SKM-1 (cell line): ENCODE measurements around the gene SOBP.

ENCODE experiments used
- DNase-seq: peaks from one replicate; lab custom pipeline; 2025; ENCODE audit not compliant: unreplicated experiment; lab: John Stamatoyannopoulos, UW

The SOBP gene

DNA sequence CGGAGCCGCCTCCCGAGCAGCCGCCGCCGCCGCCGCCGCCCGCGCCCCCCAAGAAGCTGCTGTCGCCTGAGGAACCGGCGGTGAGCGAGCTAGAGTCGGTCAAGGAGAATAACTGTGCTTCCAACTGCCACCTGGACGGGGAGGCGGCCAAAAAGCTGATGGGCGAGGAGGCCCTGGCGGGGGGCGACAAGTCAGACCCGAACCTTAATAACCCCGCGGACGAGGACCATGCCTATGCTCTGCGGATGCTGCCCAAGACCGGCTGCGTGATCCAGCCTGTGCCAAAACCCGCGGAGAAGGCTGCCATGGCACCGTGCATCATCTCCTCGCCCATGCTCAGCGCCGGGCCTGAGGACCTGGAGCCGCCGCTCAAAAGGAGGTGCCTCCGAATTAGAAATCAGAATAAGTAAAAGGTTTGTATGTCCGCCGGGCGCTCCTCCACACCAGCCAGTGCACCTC, 145.2 kb downstream of the SOBP start:
- DNase-seq: no peak

DNA sequence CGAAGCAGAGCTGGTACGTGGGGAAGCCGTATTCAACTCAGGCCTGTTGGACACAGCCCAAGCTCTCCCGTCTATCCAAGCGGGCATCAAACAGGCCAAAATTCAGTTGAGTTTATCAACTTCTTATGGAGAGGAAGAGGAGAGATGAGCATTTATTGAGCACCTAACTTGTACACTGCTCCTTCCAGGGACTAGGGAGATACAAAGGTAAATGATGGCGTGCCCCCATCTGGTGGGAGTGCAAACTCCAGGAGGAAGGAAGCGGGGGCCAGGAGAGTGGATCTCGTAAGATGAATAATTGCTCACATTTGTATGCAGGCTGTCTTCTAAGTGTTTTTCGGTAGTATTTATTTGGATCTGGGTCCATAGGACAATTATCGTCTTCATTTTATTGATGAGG, 146.6 kb downstream of the SOBP start:
- no peak for DNase-seq

DNA sequence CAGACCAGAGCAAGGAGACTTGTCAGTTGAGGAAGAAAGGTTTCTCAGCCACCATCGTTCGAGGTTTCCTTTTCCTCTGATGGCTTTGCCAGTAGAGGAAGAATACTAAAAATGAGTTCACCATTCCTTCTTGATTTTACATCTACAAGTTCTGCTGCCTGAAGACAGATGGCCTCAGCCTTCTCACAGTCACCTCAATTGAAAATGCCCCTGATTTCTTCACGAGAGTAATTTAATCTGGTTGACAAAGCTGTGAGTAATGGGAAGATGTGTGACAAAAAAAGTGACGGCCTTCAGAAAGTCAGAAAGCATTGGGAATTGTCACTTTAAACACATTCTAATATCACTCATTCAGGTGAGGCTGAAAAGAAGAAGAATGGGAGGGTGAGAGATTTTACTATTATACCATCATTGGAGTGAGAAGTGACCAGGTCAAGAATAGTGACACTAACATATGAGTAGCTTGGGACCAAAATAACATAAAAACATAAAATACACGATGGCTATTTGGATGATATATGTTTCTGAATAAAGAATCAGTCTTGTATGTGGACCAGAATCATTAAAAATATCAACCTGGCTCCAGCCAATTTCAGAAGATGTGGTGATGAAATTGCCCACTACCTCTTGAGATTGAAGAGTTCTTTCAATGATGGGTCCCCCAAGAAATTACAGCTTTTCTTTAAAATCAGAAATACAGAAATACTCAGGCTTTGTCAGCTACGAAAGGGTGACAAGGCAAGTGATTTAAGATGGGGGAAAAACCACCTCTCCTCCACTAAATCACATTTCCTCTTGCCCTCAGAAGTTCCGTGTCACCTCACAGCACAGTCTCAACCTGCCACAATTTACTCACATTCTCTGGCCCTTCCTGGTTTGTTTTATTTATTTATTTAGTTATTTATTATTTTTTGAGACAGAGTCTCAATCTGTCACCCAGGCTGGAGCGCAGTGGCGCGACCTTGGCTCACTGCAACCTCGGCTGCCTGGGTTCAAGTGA, 147.7 kb downstream of the SOBP start:
- DNase-seq: no peak

GRCh38 chr6:107638493-107638892, 148.6 kb downstream of the SOBP start:
- no peak for DNase-seq

DNA sequence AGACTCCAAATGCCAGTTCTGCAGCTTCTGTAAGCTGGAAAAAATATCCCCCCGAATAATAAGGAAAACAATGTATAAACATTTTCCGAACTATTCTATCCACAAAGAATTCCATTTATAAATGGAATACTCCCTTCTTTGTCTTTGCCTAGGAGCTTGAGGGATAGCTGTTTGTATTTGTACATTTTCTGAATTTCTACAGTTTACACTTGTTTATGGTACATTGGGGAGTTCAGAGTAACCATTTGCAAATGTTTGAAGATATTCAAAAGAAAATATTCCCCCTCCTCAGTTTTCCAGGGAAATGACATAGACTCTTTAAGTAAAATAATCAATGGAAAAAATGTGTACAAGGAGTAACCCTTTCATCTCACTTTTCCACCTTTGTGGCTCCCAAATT, 149.6 kb downstream of the SOBP start:
- no peak for DNase-seq

- DNase-seq: no peak
These were observed 151.2 kb downstream of the SOBP start for GRCh38 chr6:107641071-107641470.

DNA sequence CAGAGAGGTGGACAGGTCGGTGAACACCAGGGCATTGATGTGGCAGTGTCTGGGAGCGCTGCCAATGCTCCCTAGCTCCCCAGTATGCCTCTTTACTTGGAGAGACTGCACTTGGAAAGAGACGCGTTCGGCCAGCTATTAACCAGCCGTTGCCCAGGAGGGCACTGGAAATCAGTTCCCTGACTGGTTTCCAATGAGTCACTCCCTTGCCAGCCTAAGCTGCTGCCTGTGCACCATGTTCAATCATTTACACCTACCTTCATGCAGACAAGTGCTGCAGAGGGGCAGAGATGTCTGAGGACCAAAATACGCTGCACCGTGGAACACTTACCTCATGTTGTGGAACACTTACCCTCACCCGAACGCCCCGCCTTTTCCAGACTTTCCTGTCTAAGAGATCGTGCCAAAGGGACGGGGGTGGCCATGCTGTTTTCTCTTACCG, 151.6 kb downstream of the SOBP start:
- DNase-seq: no peak

GRCh38 chr6:107642095-107642860, 152.4 kb downstream of the SOBP start:
- no peak for DNase-seq

- no peak for DNase-seq
These were observed 153.0 kb downstream of the SOBP start for GRCh38 chr6:107642861-107643328.

DNA sequence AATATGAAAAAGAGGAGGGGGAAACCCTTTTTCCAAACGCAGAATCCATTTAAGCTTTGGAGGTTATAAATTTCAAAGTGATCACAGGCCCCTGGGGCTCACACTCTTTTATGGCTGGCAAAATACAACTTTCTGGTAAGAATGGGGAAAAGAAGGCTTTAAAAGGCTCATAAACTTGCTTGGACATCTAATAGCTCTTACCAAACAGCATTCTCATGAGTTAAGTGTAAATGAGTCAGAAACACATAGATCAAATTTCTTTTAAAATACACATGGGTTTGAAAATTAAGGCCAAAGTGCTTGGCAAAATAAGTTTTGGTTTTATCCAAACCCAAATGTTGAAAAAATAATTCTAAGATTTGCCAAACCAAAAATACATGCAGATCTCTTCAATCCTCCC, 154.6 kb downstream of the SOBP start:
- no peak for DNase-seq

GRCh38 chr6:107645740-107646139, 155.8 kb downstream of the SOBP start:
- no peak for DNase-seq

GRCh38 chr6:107646176-107646575, 156.3 kb downstream of the SOBP start:
- no peak for DNase-seq

GRCh38 chr6:107646776-107647438, 157.0 kb downstream of the SOBP start:
- DNase-seq: no peak

- no peak for DNase-seq
These were observed 157.6 kb downstream of the SOBP start for GRCh38 chr6:107647439-107647948.

DNA sequence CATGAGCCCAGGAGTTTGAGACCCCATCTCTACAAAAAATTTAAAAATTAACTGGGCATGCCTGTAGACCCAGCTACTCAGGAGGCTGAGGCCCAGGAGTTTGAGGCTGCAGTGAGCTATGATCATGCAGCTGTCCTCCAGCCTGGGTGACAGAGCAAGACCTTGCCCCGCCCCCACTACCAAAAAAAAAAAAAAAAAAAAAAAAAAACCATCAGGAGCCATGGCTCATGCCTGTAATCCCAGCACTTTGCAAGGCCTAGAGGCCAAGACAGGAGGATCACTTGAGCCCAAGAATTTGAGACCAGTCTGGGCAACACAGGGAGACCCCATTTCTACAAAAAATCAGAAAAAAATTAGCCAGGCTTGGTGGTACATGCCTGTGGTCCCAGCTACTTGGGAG, 159.1 kb downstream of the SOBP start:
- no peak for DNase-seq

- no peak for DNase-seq
These were observed 162.7 kb downstream of the SOBP start for GRCh38 chr6:107652526-107653182.

DNA sequence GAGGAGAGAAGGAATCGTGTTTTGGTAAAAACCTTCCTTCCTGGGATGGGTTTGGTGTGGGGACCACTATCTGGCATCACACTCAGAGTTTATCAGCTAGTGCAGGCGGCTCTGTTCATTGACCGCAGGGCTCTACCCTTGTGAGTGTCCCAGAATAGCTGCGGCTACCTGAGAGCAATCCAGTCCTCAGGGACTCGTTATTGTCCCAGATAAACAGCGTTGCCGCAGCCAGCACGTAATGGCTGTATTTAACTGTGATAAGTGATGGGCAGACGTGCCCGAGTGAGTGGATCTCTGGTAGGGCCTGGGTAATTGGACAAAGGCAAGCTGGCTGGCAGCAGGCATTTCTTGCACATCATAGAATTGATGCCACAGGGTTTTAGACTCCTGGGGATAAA, 163.3 kb downstream of the SOBP start:
- no peak for DNase-seq

- no peak for DNase-seq
These were observed 164.0 kb downstream of the SOBP start for GRCh38 chr6:107653861-107654394.

GRCh38 chr6:107654764-107655163, 164.8 kb downstream of the SOBP start:
- DNase-seq: no peak

DNA sequence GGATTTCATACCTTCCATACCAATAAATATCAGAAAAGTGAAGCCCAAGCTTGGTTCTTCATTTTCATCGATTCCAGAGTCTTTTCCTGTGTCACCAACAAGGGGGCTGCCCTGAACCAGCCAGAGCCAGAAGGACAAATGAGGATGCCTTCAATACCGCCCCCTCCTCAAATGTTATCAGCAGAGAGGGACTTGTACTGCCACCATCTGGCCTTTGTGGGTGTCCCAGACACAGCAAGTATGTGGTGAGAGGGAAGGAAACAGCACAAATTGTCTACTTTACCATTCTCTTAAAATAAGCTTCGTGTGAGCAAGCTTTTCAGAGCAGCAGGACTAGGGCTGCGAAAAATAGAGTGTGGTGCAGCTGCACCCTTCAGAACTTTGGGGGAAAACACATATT, 165.3 kb downstream of the SOBP start:
- no peak for DNase-seq
